GM18861 (cell line): Measurements from ENCODE around the gene MCCD1.

Source experiments
- ATAC-seq: cut with Tn5 transposase; IDR thresholded peaks from one replicate; pipeline ENCODE4 v1.9.1; 2021; ENCODE audit not compliant: unreplicated experiment

MCCD1 gene

GRCh38 chr6:31510007-31510406, 18.8 kb upstream of the MCCD1 start:
- ATAC-seq = no peak

DNA sequence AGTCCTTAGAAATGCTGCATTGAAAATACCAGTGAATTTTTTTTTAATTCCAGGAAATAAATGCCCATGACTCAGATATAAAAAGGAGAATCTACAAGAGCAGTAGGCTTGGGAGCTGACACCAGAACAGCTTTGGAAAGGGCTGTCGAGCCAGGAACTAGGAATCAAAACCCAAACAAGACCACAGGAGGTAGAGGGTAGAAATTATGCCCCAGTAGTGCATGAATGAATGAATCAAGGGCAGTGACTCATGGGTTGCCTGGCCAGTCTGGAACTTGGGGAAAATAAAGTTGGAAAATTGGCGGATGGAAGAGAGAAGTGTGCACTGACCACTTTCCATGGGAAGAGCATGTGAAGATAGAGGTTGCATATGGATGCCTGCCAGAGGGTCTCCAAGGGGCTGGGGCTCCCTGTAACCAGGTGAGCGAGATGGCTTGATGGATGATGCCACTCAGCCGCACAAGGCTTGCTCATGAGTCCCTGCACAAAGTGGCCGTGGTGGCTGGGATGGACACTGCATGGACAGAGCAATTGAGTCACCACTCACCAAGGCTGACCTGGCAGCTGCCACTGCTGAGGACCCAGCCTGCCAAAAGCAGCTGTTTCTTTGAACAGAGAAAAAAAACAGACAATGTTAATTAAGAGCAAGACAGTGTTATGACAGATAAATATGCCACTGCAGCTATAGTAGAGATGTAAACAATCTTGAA, 15.2 kb upstream of the MCCD1 start:
- no peak for ATAC-seq

DNA sequence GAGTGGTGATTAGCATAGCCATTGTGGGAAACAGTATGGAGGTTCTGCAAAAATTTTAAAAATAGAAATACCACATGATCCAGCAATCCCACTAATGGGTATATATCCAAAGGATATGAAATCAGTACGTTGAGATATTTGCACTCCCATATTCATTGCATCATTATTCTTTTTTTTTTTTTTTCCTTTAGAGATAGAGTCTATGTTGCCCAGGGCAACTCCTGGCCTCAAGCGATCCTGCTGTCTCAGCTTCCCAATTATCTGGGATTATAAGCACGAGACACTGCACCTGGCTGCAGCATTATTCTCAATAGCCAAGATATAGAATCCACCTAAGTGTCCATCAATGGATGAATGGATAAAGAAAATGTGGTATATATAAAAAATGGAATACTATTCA, 6.9 kb upstream of the MCCD1 start:
- ATAC-seq = no peak

DNA sequence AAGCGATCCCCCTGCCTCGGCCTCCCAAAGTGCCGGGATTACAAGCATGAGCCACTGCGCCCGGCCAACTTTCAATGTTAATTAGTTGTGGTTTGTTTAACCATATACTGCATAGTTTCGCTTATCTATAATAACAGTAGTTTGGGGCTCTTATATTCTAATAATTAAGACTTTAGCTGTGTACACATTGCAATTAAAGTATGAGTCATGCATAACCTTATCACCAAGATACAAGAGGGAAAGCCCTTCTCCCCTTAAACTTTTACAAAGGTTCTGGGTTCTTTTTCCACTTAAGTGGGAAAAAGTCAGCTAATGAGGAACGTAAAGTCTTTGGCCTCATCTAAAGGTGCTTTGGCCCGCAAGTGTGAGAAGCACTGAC, 3.2 kb upstream of the MCCD1 start:
- no peak for ATAC-seq

DNA sequence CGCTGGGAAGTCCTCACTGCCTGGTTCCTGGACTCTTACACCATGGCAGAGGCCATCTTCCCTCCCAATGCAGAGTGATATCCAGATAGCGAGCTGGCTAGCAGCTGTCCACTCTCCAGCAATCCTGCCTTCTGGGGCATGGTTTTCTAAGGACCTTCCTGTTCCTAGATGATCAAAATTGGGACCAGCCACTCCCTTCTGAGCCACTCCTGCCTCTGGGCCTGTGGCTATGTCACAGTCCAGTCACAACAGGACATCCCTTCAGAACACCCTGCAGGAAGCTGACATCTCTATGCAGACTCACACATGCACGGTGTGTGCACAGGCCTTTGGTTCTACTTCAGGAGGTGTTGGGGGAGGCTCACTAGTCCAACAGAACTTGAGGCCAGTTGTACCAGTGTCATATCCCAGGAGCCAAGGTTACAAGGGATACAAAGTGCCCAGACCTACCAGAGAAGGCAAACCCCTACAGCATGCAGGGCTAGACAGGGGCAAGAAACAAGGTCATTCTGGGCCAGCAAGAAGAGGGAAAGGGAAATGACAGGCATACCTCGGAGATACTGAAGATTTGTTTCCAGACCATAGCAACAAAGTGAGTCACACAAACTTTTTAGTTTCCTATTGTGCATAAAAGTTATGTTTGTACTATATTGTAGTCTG, 2.7 kb upstream of the MCCD1 start:
- ATAC-seq = no peak

GRCh38 chr6:31528307-31528777, 420 bp upstream of the MCCD1 start:
- no peak for ATAC-seq

GRCh38 chr6:31529329-31530150, 778 bp downstream of the MCCD1 start:
- ATAC-seq = no peak

DNA sequence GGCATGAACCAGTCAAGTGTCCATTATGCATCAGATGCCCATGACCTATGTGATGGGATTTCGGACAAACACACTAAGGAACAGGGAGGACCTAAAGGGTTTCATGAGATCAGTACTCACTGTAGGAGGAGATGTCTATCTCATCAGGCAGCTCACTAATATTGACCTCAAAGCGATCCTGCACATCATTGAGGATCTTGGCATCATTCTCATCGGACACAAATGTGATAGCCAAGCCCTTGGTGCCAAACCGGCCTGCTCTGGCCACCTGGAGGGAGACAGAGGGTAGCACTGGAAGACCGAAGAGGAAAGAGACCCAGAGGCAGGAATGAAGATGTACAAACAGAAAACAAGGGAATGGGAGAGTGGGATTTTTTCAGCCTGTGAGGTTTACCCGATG, 1.9 kb downstream of the MCCD1 start:
- ATAC-seq = no peak

DNA sequence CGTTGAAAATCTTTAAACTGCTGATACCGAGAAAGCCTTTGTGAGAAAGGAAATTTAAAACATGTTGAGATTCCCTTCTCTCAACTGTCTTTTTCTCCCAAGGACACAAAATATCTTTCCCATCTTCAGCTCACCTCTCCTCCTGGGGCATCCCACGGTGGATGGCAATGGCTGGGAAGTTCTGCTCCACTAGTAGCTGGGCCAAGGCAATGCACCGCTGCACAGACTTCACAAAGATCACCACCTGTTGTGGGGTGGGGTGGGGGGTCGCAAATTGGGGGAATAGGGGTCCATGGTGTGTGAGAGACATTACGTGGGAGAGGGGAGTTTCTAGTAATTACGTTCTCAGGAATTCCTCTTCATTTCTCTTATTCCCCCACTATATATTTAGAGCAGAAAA, 2.4 kb downstream of the MCCD1 start:
- no peak for ATAC-seq

GRCh38 chr6:31531771-31532643, 3.2 kb downstream of the MCCD1 start:
- ATAC-seq = no peak

DNA sequence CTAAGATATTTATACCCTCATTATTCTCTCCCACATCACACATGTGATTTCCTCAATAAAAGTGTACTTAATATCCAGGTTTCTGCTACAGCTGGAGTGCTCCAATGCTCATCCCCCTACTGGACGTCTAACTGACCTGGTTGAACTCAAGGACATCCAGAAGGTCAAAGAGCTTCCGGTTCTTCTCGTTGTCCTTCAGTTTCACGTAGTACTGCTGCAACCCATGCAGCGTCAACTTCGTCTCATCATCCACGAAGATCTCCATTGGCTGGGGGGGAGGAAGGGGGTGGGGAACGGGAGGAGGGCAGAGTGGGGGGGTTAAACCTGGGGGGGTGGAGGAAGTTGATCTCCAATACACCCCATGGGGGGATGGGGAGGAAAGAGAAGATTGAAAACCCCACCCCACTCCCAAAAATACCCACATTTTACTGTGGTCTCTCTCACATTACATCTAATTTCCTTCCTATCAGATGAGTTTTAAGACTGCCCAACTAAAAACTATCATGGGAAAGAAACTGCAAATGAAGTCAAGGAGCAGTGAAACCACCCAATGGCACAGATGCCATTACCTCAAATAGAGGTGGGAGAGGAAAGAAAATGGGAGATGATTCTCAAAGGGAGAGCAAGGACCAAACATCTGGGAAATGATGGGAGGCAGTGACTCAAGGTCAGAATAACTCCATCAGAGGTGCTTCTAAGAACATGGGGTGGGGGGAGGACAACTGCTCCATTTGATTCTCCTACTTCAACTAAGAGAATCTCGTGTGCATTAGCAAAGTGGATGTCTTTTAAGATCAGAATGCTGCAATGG, 4.1 kb downstream of the MCCD1 start:
- no peak for ATAC-seq

GRCh38 chr6:31533455-31533841, 4.7 kb downstream of the MCCD1 start:
- no peak for ATAC-seq

DNA sequence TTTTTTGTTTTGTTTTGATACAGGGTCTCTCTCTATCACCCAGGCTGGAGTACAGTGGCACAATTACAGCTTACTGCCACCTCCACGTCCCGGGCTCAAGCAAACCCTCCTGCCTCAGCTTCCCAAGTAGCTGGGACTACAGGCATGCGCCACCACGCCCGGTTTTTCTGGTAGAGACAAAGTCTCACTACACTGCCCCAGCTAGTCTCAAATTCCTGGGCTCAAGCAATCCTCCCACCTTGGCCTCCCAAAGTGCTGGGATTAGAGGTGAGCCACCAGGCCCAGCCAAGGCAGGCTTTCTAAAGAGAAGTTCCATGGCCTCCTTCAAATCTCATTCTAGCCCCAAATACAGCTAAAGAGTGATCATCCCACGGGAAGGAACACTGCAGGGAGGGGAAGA, 5.2 kb downstream of the MCCD1 start:
- ATAC-seq = no peak

DNA sequence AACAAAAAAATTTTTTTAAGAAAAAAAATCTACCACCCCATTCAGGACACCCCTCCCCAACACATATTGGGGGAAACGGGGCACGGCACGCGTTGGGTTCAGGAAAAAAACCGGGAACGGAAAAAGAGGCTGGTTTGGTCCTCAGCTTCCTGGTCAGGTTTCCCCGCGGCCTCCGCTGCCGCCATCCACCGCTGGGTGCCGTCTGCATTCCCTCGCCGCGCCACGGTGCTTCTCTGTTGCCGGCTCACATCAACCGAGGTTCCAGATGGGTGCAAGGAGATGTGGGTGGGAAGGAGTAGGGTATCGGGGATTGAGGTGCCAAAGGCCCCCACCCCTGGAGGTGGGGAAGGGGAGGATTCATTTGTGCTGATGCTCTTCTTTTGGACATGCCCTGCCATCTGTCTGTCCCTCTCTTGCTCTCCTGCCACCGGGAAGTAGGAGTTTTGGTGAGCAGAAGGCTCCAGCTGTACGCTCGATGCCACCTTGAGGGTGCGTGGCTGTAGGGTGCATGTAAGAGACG, 5.8 kb downstream of the MCCD1 start:
- ATAC-seq = no peak

DNA sequence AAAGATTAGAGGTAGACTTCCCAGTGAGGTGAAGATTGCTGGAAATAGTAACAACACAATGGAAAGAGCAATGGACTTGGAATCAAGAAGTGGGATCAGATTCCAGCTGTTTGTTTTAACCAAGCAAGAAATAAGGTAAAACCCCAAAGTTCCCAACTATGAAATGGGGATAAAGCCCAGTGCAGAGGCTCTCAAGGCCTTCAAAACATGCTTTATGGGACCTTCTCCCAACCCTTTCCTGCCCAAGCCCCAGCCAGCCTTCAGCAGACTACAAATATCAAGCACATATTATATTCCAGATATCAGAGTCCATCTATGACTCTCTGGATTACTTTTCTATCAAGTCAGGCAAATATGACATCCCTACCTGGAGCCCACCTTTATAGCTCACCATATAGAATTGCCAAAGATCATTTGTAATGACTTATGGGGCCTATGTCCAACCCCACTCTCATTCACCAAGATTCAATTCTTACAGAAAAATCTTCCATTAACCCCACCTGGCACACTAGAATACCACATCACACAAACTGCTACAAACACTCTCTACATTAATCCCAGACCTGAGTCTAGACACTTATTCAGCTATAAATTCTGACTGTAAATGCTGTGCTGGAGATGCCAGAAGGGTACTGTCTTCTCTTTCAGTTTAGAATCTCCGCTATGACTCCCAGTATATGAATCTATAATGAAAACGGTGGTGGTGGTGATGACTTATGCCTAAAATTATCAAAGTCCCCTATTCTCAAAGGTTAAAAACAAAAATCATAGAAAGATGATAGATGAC, 7.0 kb downstream of the MCCD1 start:
- ATAC-seq = no peak

GRCh38 chr6:31538805-31539400, 10.1 kb downstream of the MCCD1 start:
- ATAC-seq = no peak

- no peak for ATAC-seq
Observed at GRCh38 chr6:31540640-31541039, 11.9 kb downstream of the MCCD1 start.

- no peak for ATAC-seq
Observed at GRCh38 chr6:31541059-31541657, 12.4 kb downstream of the MCCD1 start.
